Adrenal gland (tissue), 12 donors: ENCODE results near the gene RTEL1. TPM values are rescaled to one million over a fixed set of nuclear protein-coding genes. Genes with fewer than 3 reads are reported as not detected.

Source experiments
- DNase-seq, 7 donors: peaks; one replicate each; pipeline ENCODE4 v3.0.0-alpha.2; 2019 to 2020
- H3K27ac ChIP-seq, 5 donors: fragments of 200-600 bp; sonication (generic) in 4 of 5; 1 replicate in 3 of 5; 2 replicates in 2 of 5; pipeline versions ENCODE4 v1.5.1 to v1.8.0; 2016 to 2020; ENCODE audit warnings: mild to moderate bottlenecking in 1 of 5
- H3K27me3 ChIP-seq: fragments of 200-600 bp; 2 replicates; pipeline ENCODE4 v1.8.0; 2021
- H3K36me3 ChIP-seq, 2 donors: fragments of 200-600 bp; replicated peaks in 1 of 2; 1 replicate in 1 of 2; 2 replicates in 1 of 2; pipeline versions ENCODE4 v1.5.1 to v1.8.0; 2018 to 2022
- H3K4me1 ChIP-seq, 2 donors: fragments of 200-600 bp; replicated peaks in 1 of 2; 1 replicate in 1 of 2; 2 replicates in 1 of 2; pipeline versions ENCODE4 v1.5.1 to v1.8.0; 2018 to 2021
- H3K4me3 ChIP-seq, 4 donors: fragments of 200-600 bp; sonication (generic) in 3 of 4; one replicate each; pipeline ENCODE4 v1.5.1; 2016 to 2018
- H3K9me3 ChIP-seq, 3 donors: fragments of 200-600 bp; sonication (generic) in 1 of 3; replicated peaks in 1 of 3; 1 replicate in 2 of 3; 2 replicates in 1 of 3; pipeline versions ENCODE4 v1.5.1 to v1.8.0; 2016 to 2021
- POLR2A ChIP-seq, 2 donors: fragments of 450-650 bp; IDR thresholded peaks; one replicate each; pipeline ENCODE4 v1.6.1; 2017; ENCODE audit warnings: antibody characterized with exemption in 2 of 2, mild to moderate bottlenecking in 2 of 2, moderate library complexity in 1 of 2
- WGBS, 4 donors: extraction: QIAGEN DNeasy Blood & Tissue Kit in 2 of 4; methylation state at CpG; one replicate each; pipeline versions ENCODE4 v1.1.5 to v1.1.7; 2013 to 2017; 5-methylcytosine and 5-hydroxymethylcytosine counted together
- intact Hi-C, 2 donors: fragments of 100-400 bp; cut with DNase I; formaldehyde crosslinking; loops; one replicate each; pipeline versions ENCODE4 v1.14.1 to v1.15.0; 2022 to 2023
- polyA plus RNA-seq, 3 donors: library from polyadenylated mRNA; stranded (reverse); fragments of 200-250 nt in 2 of 3; fragments of 350-450 nt in 1 of 3; fragmentation: Illumina TruSeq in 1 of 3; extraction: RNeasy Lipid Tissue Mini Kit (QIAGEN cat#74804) in 1 of 3; gene quantifications; one replicate each; pipeline ENCODE4 v1.2.3, GENCODE V29; 2013 to 2014
- total RNA-seq, 9 donors: library from RNA; depleted of rRNA in 4 of 9; stranded (reverse); fragments of >200 nt in 4 of 9; fragments of 120-200 nt in 1 of 9; fragmentation: NEBNext Ultra II Directional in 1 of 9; extraction: Animal tissue kit (Norgen Biotek cat#: 25700) in 1 of 9; gene quantifications; one replicate each; pipeline versions ENCODE4 v1.1.0 to v1.2.4, GENCODE V29; 2013 to 2023
- TF ChIP-seq, protein P1 (sequence below), 6 experiments: fragments of 450-650 bp in 4 of 6; fragments of 200-600 bp in 2 of 6; sonication (generic) in 1 of 6; IDR thresholded peaks; 1 replicate in 5 of 6; 2 replicates in 1 of 6; pipeline versions ENCODE4 v1.5.1 to v1.8.0; 2016 to 2021; ENCODE audit warnings: antibody characterized with exemption in 6 of 6, mild to moderate bottlenecking in 2 of 6, moderate library complexity in 1 of 6
- donor health status: healthy with polysubstance abuse.
- donor health status: Bipolar disorder and iron deficiency.
- donor health status: DM: yes; HTN: yes; CAD: no.
- donor health status: DM: no; HTN: no; CAD: no.
- donor health status: DM: no; HTN: no; CAD: no.
- donor health status: DM: yes; HTN: yes; CAD: no.

The RTEL1 gene
- total and polyA plus RNA-seq, 12 donors, result 9.4 to 110 (median 32.1) TPM

- Histone ChIP-seq H3K27me3 (no peaks in the 10 kb centered on the region), H3K4me1 (peaks cover 20 to 29% of the 10 kb centered on the region in 2 donors), H3K27ac (no peak overlapping the region), H3K4me3 (no peak overlapping the region), H3K9me3 (no peaks in the 10 kb centered on the region), H3K36me3 (peaks cover 0 to 32% of the 10 kb centered on the region in 2 donors)
- TF ChIP-seq POLR2A (IDR thresholded peaks at IDR 0.05), result no peak
- TF ChIP-seq, protein P1, sequence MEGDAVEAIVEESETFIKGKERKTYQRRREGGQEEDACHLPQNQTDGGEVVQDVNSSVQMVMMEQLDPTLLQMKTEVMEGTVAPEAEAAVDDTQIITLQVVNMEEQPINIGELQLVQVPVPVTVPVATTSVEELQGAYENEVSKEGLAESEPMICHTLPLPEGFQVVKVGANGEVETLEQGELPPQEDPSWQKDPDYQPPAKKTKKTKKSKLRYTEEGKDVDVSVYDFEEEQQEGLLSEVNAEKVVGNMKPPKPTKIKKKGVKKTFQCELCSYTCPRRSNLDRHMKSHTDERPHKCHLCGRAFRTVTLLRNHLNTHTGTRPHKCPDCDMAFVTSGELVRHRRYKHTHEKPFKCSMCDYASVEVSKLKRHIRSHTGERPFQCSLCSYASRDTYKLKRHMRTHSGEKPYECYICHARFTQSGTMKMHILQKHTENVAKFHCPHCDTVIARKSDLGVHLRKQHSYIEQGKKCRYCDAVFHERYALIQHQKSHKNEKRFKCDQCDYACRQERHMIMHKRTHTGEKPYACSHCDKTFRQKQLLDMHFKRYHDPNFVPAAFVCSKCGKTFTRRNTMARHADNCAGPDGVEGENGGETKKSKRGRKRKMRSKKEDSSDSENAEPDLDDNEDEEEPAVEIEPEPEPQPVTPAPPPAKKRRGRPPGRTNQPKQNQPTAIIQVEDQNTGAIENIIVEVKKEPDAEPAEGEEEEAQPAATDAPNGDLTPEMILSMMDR (IDR thresholded peaks at IDR 0.05), result no peak
- DNase-seq, result peak in 4 of 7 donors; percentile 16 to 51 (median 22)
- 74 to 80% (median 75%) methylated on average over 6 to 13 of the region's 13 CpGs for WGBS, 4 donors
- intact Hi-C loops, result loop anchor here in 1 of 2 donors (10.0 kb wide), 1 partner anchor 152 kb away; no protein-coding TSS in a partner anchor
Measured at GRCh38 chr20:63702751-63703470, 44.8 kb downstream of the RTEL1 start.

- H3K4me1 ChIP-seq, result peaks cover 22 to 25% of the 10 kb centered on the region in 2 donors
- no peaks in the 10 kb centered on the region for H3K27me3 ChIP-seq
- WGBS, 4 donors, result 84 to 96% (median 89%) methylated on average over 5 to 15 of the region's 15 CpGs
- peak in 3 of 7 donors; percentile 15 to 53 (median 18) for DNase-seq
- intact Hi-C loops, result loop anchor here in 1 of 2 donors (10.0 kb wide), 1 partner anchor 151 kb away; no protein-coding TSS in a partner anchor
- TF ChIP-seq, protein P1 (IDR thresholded peaks at IDR 0.05), result no peak
- no peak for TF ChIP-seq POLR2A (IDR thresholded peaks at IDR 0.05)
- no peaks in the 10 kb centered on the region for H3K9me3 ChIP-seq
- no peak overlapping the region for H3K27ac ChIP-seq
- no peak overlapping the region for H3K4me3 ChIP-seq
- peaks cover 0 to 32% of the 10 kb centered on the region in 2 donors for H3K36me3 ChIP-seq
Measured at GRCh38 chr20:63703471-63703975, 45.4 kb downstream of the RTEL1 start.

DNA sequence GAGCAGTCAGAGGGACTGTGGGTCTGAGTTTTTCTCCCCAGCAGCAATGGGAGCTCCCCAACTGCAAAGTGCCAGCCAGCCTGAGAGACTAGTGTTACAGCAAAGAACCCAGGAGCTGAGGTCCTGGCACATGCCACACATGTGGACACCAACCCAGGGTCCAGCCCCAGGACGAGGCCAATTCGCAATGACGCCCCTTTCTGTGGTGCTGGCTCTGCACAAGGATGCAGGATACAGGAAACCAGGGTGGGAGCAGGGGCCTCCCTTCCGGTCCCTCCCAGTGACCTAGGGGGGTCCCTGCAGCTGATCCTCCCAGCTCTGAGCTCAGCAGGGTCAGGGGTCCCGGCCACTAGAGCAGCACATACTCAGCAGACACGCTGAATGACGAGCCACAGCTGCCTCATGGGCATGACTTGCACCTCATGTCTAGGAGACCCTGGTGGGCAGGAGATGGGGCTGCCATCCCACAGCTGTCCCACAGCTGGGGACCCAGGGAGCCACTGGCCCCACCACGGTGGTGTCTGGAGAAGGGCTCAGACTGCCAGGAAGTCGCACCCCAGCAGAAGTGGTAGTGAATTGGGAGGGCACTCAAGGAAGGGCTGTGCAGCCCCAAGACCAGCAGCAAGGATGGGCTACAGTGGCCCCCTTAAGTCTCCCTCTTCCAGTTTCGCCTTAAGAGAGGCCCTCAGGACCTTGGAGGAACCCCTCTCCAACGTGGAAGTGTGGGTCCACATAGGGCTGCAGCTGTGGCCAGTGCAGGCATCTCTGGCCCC lies 46.0 kb downstream of the RTEL1 start:
- Histone ChIP-seq H3K27ac (no peak overlapping the region), H3K9me3 (no peaks in the 10 kb centered on the region), H3K36me3 (peaks cover 0 to 33% of the 10 kb centered on the region in 2 donors), H3K4me3 (no peak overlapping the region), H3K4me1 (peaks cover 22 to 25% of the 10 kb centered on the region in 2 donors), H3K27me3 (no peaks in the 10 kb centered on the region)
- TF ChIP-seq, protein P1 (IDR thresholded peaks at IDR 0.05), result no peak
- TF ChIP-seq POLR2A (IDR thresholded peaks at IDR 0.05), result no peak
- 80 to 89% (median 87%) methylated on average over 3 to 11 of the region's 11 CpGs for WGBS, 4 donors
- intact Hi-C loops, result loop anchor here in 1 of 2 donors (10.0 kb wide), 1 partner anchor 151 kb away; no protein-coding TSS in a partner anchor
- peak in 3 of 7 donors; percentile 20 to 50 (median 22) for DNase-seq

DNA sequence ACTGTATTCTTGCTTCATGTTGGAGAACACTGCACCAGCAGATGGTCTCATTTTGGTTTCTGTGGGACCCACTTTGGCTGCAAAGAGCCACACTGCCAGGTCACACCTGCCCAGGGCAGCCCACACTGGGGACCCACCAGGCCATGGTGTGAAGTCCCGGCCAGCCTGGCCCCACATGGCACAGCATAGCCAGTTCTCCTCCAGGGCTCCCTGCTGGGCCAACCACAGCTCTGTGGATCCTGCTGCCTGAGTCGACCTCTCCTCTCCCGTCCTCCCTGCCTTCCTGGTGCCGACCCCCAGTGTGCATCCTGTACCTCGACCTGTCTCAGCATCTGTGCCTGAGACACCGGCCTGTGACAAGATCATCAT lies 46.6 kb downstream of the RTEL1 start:
- H3K27ac ChIP-seq, result no peak overlapping the region
- no peak for TF ChIP-seq POLR2A (IDR thresholded peaks at IDR 0.05)
- TF ChIP-seq, protein P1 (IDR thresholded peaks at IDR 0.05), result no peak
- peaks cover 0 to 38% of the 10 kb centered on the region in 2 donors for H3K36me3 ChIP-seq
- no peaks in the 10 kb centered on the region for H3K9me3 ChIP-seq
- intact Hi-C loops, result loop anchor here in 1 of 2 donors (10.0 kb wide), 1 partner anchor 150 kb away; no protein-coding TSS in a partner anchor
- peaks cover 19 to 22% of the 10 kb centered on the region in 2 donors for H3K4me1 ChIP-seq
- H3K4me3 ChIP-seq, result no peak overlapping the region
- 78 to 87% (median 80%) methylated on average over 6 of the region's 6 CpGs for WGBS, 4 donors
- DNase-seq, result peak in 3 of 7 donors; percentile 15 to 23 (median 16)
- no peaks in the 10 kb centered on the region for H3K27me3 ChIP-seq
